Thyroid gland (tissue), 4 donors: Measurements from ENCODE around the gene UBASH3A.

ENCODE experiments used
- CTCF ChIP-seq, 6 experiments: fragments of 200-600 bp in 3 of 6; fragments of 450-650 bp in 3 of 6; sonication (generic) in 3 of 6; IDR thresholded peaks; one replicate each; pipeline ENCODE4 v1.5.1; 2016 to 2019; ENCODE audit warnings: antibody characterized with exemption in 6 of 6, mild to moderate bottlenecking in 2 of 6, inconsistent platforms in 1 of 6, moderate library complexity in 1 of 6
- POLR2A ChIP-seq, 2 donors: fragments of 450-650 bp; IDR thresholded peaks; one replicate each; pipeline ENCODE4 v1.6.1; 2017; ENCODE audit warnings: antibody characterized with exemption in 2 of 2, mild to moderate bottlenecking in 2 of 2, moderate library complexity in 1 of 2

DNA sequence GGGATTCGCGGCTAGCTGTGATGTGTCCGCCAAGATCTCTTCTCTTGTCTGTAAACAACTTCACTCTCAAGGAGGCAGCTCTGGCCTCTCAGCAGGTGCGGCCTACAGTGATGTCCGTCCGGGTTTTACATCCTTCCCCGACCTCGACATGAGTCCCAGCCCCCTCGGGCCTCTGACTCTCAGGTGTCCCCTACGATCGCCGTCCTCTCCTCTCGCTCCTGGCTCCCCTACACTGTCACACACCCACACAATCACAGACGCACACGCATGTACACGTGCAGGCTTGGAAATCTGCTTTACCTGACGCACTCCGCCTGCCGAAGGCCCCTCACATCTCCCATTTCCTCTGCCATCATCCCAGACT, 93.1 kb downstream of the UBASH3A start:
- TF ChIP-seq POLR2A (IDR thresholded peaks at IDR 0.05) (no peak), CTCF (IDR thresholded peaks at IDR 0.05) (no peak)
